ENCODE data around the gene DOCK6. TPM values are rescaled to one million over a fixed set of nuclear protein-coding genes. Genes with fewer than 3 reads are reported as not detected.

Gene DOCK6
- total and polyA plus RNA-seq, 10 of the 15 experiments (the other 5 are each of a cell fraction or from before 2014, with no cell fraction given), result 0.76 to 24.8 (median 4.7) TPM

GRCh38 chr19:11182994-11183393 is 79.3 kb downstream of the DOCK6 start:
- TF ChIP-seq FOS (IDR thresholded peaks at IDR 0.05; ENCODE audit: borderline replicate concordance, extremely low read depth, insufficient read length) (no peak), EP300 (IDR thresholded peaks at IDR 0.05; ENCODE audit: borderline replicate concordance in 1 of 2, control insufficient read depth in 1 of 2, low read depth in 2 of 2, low read length in 2 of 2) (no peak), MAX (IDR thresholded peaks at IDR 0.05; ENCODE audit: low read depth, low read length) (no peak), ZBED1 (IDR thresholded peaks at IDR 0.05; ENCODE audit: borderline replicate concordance) (no peak), RELA (IDR thresholded peaks at IDR 0.05; ENCODE audit: borderline replicate concordance, partially characterized antibody) (no peak), YY1 (IDR thresholded peaks at IDR 0.05; ENCODE audit: low read depth, low read length) (no peak), YBX1 (IDR thresholded peaks at IDR 0.05) (no peak), ELK1 (IDR thresholded peaks at IDR 0.05; ENCODE audit: low read depth, low read length) (no peak), KLF5 (IDR thresholded peaks at IDR 0.05; ENCODE audit: partially characterized antibody) (no peak), HSF1 (IDR thresholded peaks at IDR 0.05; ENCODE audit: low read depth, low read length) (no peak), MTA2 (IDR thresholded peaks at IDR 0.05; ENCODE audit: low read depth) (no peak), SUZ12 (IDR thresholded peaks at IDR 0.05; ENCODE audit: unreplicated experiment) (no peak), ZNF274 (IDR thresholded peaks at IDR 0.05; ENCODE audit: insufficient read depth, insufficient read length) (no peak), ZZZ3 (IDR thresholded peaks at IDR 0.05; ENCODE audit: control insufficient read depth, insufficient read length, low read depth) (no peak), CREM (IDR thresholded peaks at IDR 0.05; ENCODE audit: low read depth) (no peak), SIX5 (IDR thresholded peaks at IDR 0.05; ENCODE audit: low read depth, low read length, severe bottlenecking) (no peak), SMARCA5 (IDR thresholded peaks at IDR 0.05) (no peak), SRF (IDR thresholded peaks at IDR 0.05; ENCODE audit: low read depth in 2 of 2, low read length in 2 of 2) (no peak)
- SMC1A ChIA-PET (ENCODE audit: uncharacterized antibody, unreplicated experiment), result interaction anchor here (0.9 kb wide), 2 partner anchors 12 to 17 kb away, joined by 3 read pairs; no protein-coding TSS in a partner anchor
- POLR2A ChIA-PET, result interaction anchor here (0.6 to 1.0 kb wide), 2 partner anchors 30 to 138 kb away, joined by 3 to 5 read pairs; no protein-coding TSS in a partner anchor
- Histone ChIP-seq H3K36me3 (ENCODE audit: control insufficient read depth in 2 of 2, insufficient read depth in 2 of 2, low read length in 1 of 2) (no peaks in the 10 kb centered on the region), H3K4me3 (no peak overlapping the region), H3K4me2 (ENCODE audit: control insufficient read depth, insufficient read depth) (no peak overlapping the region), H3K27me3 (replicated peaks in 1 of 2; ENCODE audit: control insufficient read depth in 2 of 2, insufficient read depth in 2 of 2, low read length in 1 of 2) (no peaks in the 10 kb centered on the region), H4K20me1 (ENCODE audit: control insufficient read depth, insufficient read depth) (no peaks in the 10 kb centered on the region), H3K9me3 (replicated peaks; ENCODE audit: control insufficient read depth, insufficient read depth, low read length) (peaks cover 3% of the 10 kb centered on the region; the same call in 1 of the 3 replicates), H3K27ac (ENCODE audit: control insufficient read depth, insufficient read depth) (no peak overlapping the region), H3K79me2 (ENCODE audit: control insufficient read depth, insufficient read depth, low read length) (no peaks in the 10 kb centered on the region), H2AFZ (ENCODE audit: control insufficient read depth, low read depth, low read length) (no peak overlapping the region), H3K9ac (ENCODE audit: control insufficient read depth, insufficient read depth, low read length) (no peak overlapping the region), H3K4me1 (ENCODE audit: control insufficient read depth, insufficient read depth, low read length) (peaks cover 27% of the 10 kb centered on the region)
- RAD21 ChIA-PET (ENCODE audit: unreplicated experiment), result interaction anchor here (0.7 to 0.9 kb wide), 2 partner anchors 15 to 252 kb away, joined by 3 read pairs; partner anchors contain the start of genes ODAD3 and PRKCSH
- FAIRE-seq (no peak), DNase-seq (ENCODE audit: low read depth, low spot score) (no peak), ATAC-seq (no peak)
- in situ Hi-C loops (cut with MboI), result no loop called here
- intact Hi-C loops (cut with micrococcal nuclease; ENCODE audit: unreplicated experiment), result no loop called here
- 22% methylated on average over 1 of the region's 1 CpG for WGBS (ENCODE audit: insufficient coverage, insufficient replicate concordance, low lambda C conversion rate, missing lambda C conversion rate)
- CTCF ChIA-PET, result interaction anchor here (0.6 to 1.5 kb wide), 2 partner anchors 58 to 147 kb away, joined by 4 read pairs; no protein-coding TSS in a partner anchor
- BruUV-seq (replicated peaks), result no TSS peak
